Measurements from ENCODE around the gene C11orf71.

GRCh38 chr11:114438303-114438702 lies 38.0 kb upstream of the C11orf71 start:
- TF ChIP-seq CTCF (IDR thresholded peaks at IDR 0.05), result no peak
- TF ChIP-seq POLR2A (IDR thresholded peaks at IDR 0.05), result no peak

Measured in uterus (tissue), 2 donors.